Heart left ventricle (tissue), 16 donors: Measurements from ENCODE around the gene HMGCLL1. TPM values are rescaled to one million over a fixed set of nuclear protein-coding genes. Genes with fewer than 3 reads are reported as not detected.

Source experiments
- ATAC-seq, 4 donors: fragments of 200-7000 bp; cut with Tn5 transposase; one replicate each; pipeline ENCODE4 v1.9.1; 2020 to 2022; ENCODE audit warnings: moderate library complexity in 4 of 4, mild to moderate bottlenecking in 3 of 4, moderate number of reproducible peaks in 1 of 4
- DNase-seq, 5 donors: peaks; one replicate each; pipeline ENCODE4 v3.0.0-alpha.2; 2020
- H3K27ac ChIP-seq, 12 donors: fragments of 200-600 bp; sonication (generic) in 4 of 12; one replicate each; pipeline versions ENCODE4 v1.5.0 to v1.8.0; 2016 to 2022; ENCODE audit warnings: mild to moderate bottlenecking in 2 of 12
- H3K27me3 ChIP-seq, 9 donors: fragments of 200-600 bp; sonication (generic) in 2 of 9; one replicate each; pipeline versions ENCODE4 v1.5.1 to v1.8.0; 2016 to 2022; ENCODE audit warnings: mild to moderate bottlenecking in 3 of 9
- H3K36me3 ChIP-seq, 9 donors: fragments of 200-600 bp; sonication (generic) in 2 of 9; one replicate each; pipeline versions ENCODE4 v1.5.0 to v1.8.0; 2018 to 2022; ENCODE audit warnings: mild to moderate bottlenecking in 2 of 9
- H3K4me1 ChIP-seq, 12 donors: fragments of 200-600 bp; sonication (generic) in 4 of 12; one replicate each; pipeline versions ENCODE4 v1.5.0 to v1.8.0; 2016 to 2022; ENCODE audit warnings: mild to moderate bottlenecking in 3 of 12
- H3K4me3 ChIP-seq, 12 donors: fragments of 200-600 bp; sonication (generic) in 4 of 12; one replicate each; pipeline versions ENCODE4 v1.5.0 to v1.8.0; 2017 to 2022; ENCODE audit warnings: mild to moderate bottlenecking in 9 of 12, moderate library complexity in 4 of 12
- H3K9me3 ChIP-seq, 12 donors: fragments of 200-600 bp; sonication (generic) in 4 of 12; one replicate each; pipeline versions ENCODE4 v1.5.0 to v1.8.0; 2016 to 2022; ENCODE audit warnings: mild to moderate bottlenecking in 1 of 12
- POLR2A ChIP-seq, 2 donors: fragments of 450-650 bp; IDR thresholded peaks; one replicate each; pipeline ENCODE4 v1.6.1; 2017; ENCODE audit warnings: antibody characterized with exemption in 2 of 2, mild to moderate bottlenecking in 2 of 2, moderate library complexity in 2 of 2
- WGBS, 4 donors: extraction: QIAGEN DNeasy Blood & Tissue Kit in 2 of 4; methylation state at CpG; one replicate each; pipeline versions ENCODE4 v1.1.5 to v1.1.7; 2013 to 2018; 5-methylcytosine and 5-hydroxymethylcytosine counted together
- intact Hi-C, 10 donors: fragments of 100-400 bp; cut with DNase I; formaldehyde crosslinking; loops; one replicate each; pipeline versions ENCODE4 v1.11.1 to v1.14.2; 2022
- polyA plus RNA-seq, 2 donors: library from polyadenylated mRNA; stranded (reverse); fragments of 200-250 nt; gene quantifications; one replicate each; pipeline ENCODE4 v1.2.3, GENCODE V29; 2013
- total RNA-seq, 9 donors: library from RNA; depleted of rRNA in 2 of 9; stranded (reverse); fragments of >200 nt in 2 of 9; fragmentation: NEBNext Ultra II Directional in 3 of 9; extraction: Animal tissue kit (Norgen Biotek cat#: 25700) in 3 of 9; gene quantifications; one replicate each; pipeline versions ENCODE4 v1.1.0 to v1.2.4, GENCODE V29; 2016 to 2023
- TF ChIP-seq, protein P1 (sequence below), 12 donors: fragments of 200-600 bp; sonication (generic) in 4 of 12; IDR thresholded peaks; one replicate each; pipeline versions ENCODE4 v1.5.0 to v1.8.0; 2018 to 2022; ENCODE audit warnings: antibody characterized with exemption in 12 of 12, mild to moderate bottlenecking in 5 of 12
- donor health status: ischemic (EF 13 %, LVEDD 7.1; RV severe dilation, severe dysfunction).
- donor health status: healthy with polysubstance abuse.
- donor health status: DM: no; HTN: yes; CAD: no.
- donor health status: DM: no; HTN: no; CAD: no.
- donor health status: ischemic (EF 25% LVEDD 6.9; RV normal size, moderate dysfunction).
- donor health status: ischemic (EF 25% LVEDD 5.7; RV mildly dilated, moderate dysfunction).
- donor health status: healthy.
- donor health status: DM: yes; HTN: yes; CAD: no.
- donor health status: ischemic (EF 35%, LVEDD 5.7; RV mildly dilated, moderate dysfunction).
- donor health status: nonischemic (EF 11% LVEDD 7.7; RV severe dilation, severe dysfunction).
- donor health status: DM: yes; HTN: yes; CAD: no.
- donor health status: PGD.
- donor health status: ischemic (EF 29% LVEDD 5.4; RV normal size, mild dysfunction).
- donor health status: nonischemic (EF 23%, LVEDD 6.1; RV moderate dilation, normal function).

The HMGCLL1 gene
- total and polyA plus RNA-seq, 11 donors, result 0.38 to 1.6 (median 0.85) TPM

DNA sequence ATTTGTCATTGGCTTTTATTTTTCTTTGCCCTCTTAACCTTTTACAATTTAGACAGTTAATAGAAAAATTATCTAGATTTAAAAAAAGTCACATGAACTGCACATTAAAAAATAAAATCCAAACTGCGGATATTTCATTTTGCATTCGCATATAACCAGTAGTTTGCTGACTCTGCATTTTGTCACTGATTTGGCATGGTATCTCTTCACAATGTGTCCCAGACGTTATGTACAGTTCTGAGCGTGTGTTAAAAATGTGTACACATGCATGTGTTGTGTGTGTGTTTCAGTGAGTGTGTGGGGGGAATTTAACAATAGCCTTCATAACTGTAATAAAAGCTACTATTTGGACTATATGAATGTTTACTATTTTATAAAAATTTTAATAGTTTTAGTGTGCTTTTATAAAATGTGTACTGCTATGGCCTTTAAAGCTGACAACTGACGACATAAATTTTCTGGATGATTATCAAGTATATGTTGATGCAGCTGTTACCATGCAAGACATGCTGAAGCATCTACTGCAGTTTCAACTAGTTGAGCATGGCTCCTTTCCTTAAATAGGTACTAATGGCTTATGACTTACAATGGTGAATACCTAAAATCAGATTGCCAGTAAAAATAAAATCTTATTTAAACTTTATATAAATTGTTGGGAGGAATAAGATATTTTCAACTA lies 67.7 kb downstream of the HMGCLL1 start:
- Histone ChIP-seq H3K4me1 (no peaks in the 10 kb centered on the region), H3K4me3 (no peak overlapping the region), H3K36me3 (no peaks in the 10 kb centered on the region), H3K27ac (no peak overlapping the region), H3K27me3 (no peaks in the 10 kb centered on the region), H3K9me3 (no peaks in the 10 kb centered on the region)
- WGBS, 4 donors, result 85 to 87% (median 86%) methylated on average over 5 of the region's 5 CpGs
- ATAC-seq (no peak), DNase-seq (no peak)
- intact Hi-C loops, result no loop called here
- TF ChIP-seq, protein P1, sequence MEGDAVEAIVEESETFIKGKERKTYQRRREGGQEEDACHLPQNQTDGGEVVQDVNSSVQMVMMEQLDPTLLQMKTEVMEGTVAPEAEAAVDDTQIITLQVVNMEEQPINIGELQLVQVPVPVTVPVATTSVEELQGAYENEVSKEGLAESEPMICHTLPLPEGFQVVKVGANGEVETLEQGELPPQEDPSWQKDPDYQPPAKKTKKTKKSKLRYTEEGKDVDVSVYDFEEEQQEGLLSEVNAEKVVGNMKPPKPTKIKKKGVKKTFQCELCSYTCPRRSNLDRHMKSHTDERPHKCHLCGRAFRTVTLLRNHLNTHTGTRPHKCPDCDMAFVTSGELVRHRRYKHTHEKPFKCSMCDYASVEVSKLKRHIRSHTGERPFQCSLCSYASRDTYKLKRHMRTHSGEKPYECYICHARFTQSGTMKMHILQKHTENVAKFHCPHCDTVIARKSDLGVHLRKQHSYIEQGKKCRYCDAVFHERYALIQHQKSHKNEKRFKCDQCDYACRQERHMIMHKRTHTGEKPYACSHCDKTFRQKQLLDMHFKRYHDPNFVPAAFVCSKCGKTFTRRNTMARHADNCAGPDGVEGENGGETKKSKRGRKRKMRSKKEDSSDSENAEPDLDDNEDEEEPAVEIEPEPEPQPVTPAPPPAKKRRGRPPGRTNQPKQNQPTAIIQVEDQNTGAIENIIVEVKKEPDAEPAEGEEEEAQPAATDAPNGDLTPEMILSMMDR (IDR thresholded peaks at IDR 0.05), result no peak
- no peak for TF ChIP-seq POLR2A (IDR thresholded peaks at IDR 0.05)

DNA sequence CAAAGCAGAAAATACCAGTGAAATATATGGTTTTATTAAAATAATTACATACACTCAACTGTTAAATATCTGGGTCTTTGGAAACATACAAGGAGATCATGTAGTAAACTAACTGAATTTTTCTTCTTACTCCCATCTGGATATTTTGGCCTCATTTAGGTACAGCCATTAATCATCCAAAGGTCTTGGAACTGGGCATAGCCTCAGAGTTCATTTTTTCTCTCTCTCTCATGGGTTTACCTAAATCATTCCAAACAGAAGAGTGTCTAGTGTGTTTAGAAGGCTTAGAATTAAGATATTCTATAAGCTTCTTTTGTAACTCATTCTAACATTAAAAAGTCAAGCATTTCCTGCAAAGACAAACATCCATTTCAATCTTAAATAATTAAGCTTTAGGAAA lies 79.4 kb downstream of the HMGCLL1 start:
- no peak for TF ChIP-seq POLR2A (IDR thresholded peaks at IDR 0.05)
- TF ChIP-seq, protein P1 (IDR thresholded peaks at IDR 0.05), result no peak
- no peaks in the 10 kb centered on the region for H3K9me3 ChIP-seq
- H3K4me1 ChIP-seq, result no peaks in the 10 kb centered on the region
- no peak for ATAC-seq
- no peak overlapping the region for H3K4me3 ChIP-seq
- no peaks in the 10 kb centered on the region for H3K27me3 ChIP-seq
- DNase-seq, result no peak
- H3K36me3 ChIP-seq, result no peaks in the 10 kb centered on the region
- H3K27ac ChIP-seq, result no peak overlapping the region
- intact Hi-C loops, result no loop called here

DNA sequence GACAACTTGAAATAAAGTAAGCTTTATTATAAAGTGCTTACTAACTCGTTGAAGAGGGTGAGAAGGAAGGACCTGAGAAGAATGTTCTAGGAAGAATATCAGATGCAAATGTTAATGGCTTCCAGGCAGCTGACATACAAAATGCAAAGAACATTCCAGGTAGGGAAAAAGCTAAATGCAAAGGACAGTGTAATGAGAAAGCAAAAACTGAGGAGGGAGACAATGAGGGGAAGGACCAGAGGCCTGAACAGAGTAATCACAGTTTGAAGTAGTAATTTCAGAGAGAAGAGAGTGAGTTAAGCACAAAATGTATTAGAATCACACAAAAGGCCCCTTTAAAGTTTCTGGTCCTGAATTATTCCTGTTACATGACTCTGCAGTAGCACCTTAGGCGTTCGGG lies 81.3 kb downstream of the HMGCLL1 start:
- intact Hi-C loops, result no loop called here
- H3K27ac ChIP-seq, result no peak overlapping the region
- H3K9me3 ChIP-seq, result no peaks in the 10 kb centered on the region
- TF ChIP-seq, protein P1 (IDR thresholded peaks at IDR 0.05), result no peak
- no peak for TF ChIP-seq POLR2A (IDR thresholded peaks at IDR 0.05)
- ATAC-seq, result no peak
- no peak overlapping the region for H3K4me3 ChIP-seq
- no peak for DNase-seq
- WGBS, 4 donors, result 80 to 90% (median 84%) methylated on average over 3 of the region's 3 CpGs
- no peaks in the 10 kb centered on the region for H3K4me1 ChIP-seq
- no peaks in the 10 kb centered on the region for H3K36me3 ChIP-seq
- no peaks in the 10 kb centered on the region for H3K27me3 ChIP-seq

DNA sequence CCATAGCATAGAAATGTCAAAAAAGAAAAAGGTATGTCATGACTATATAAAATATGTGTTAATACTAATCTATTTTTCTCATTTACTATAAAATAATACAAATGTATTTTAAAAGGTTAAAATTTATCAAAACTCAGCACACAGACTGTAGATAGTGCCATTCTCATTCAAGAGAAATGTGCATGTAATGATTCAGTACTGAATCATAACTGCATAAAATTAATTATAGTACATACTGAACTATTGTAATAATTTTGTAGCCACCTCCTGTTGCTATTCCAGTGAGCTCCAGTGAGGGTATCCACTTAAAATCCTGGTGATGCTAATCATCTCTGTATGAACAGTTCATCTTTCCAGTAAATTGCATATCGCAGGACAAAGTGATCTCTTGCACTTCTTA lies 82.8 kb downstream of the HMGCLL1 start:
- TF ChIP-seq, protein P1 (IDR thresholded peaks at IDR 0.05), result no peak
- no peak for TF ChIP-seq POLR2A (IDR thresholded peaks at IDR 0.05)
- no peak for ATAC-seq
- H3K4me1 ChIP-seq, result no peaks in the 10 kb centered on the region
- H3K27ac ChIP-seq, result no peak overlapping the region
- intact Hi-C loops, result no loop called here
- 95 to 97% (median 96%) methylated on average over 1 of the region's 1 CpG for WGBS, 4 donors
- no peaks in the 10 kb centered on the region for H3K27me3 ChIP-seq
- H3K9me3 ChIP-seq, result no peaks in the 10 kb centered on the region
- no peaks in the 10 kb centered on the region for H3K36me3 ChIP-seq
- H3K4me3 ChIP-seq, result no peak overlapping the region
- no peak for DNase-seq
